DOHH2 (cell line): ENCODE data around the gene ADD3.

Source experiments
- H3F3A ChIP-seq: fragments of 200-600 bp; sonication (generic), shearing (Covaris generic); 2 replicates; pipeline ENCODE4 v1.6.0; 2016; ENCODE audit warnings: antibody characterized with exemption, mild to moderate bottlenecking; ENCODE audit not compliant: control insufficient read depth, insufficient read depth
- H3K27ac ChIP-seq: fragments of 200-600 bp; sonication (generic); 2 replicates; pipeline ENCODE4 v1.5.1; 2014; ENCODE audit warnings: low read depth, mild to moderate bottlenecking, low read length, moderate library complexity
- H3K27me3 ChIP-seq: fragments of 200-600 bp; sonication (generic); 2 replicates; pipeline ENCODE4 v1.6.1; 2014; ENCODE audit warnings: mild to moderate bottlenecking, low read length, mixed read lengths; ENCODE audit not compliant: control insufficient read depth
- H3K36me3 ChIP-seq: fragments of 200-600 bp; sonication (generic); 2 replicates; pipeline ENCODE4 v1.6.1; 2014; ENCODE audit warnings: mild to moderate bottlenecking, low read length, moderate library complexity, mixed read lengths; ENCODE audit not compliant: control insufficient read depth
- H3K4me1 ChIP-seq: fragments of 200-600 bp; sonication (generic); 2 replicates; pipeline ENCODE4 v1.6.1; 2014; ENCODE audit warnings: mild to moderate bottlenecking, low read length, mixed read lengths; ENCODE audit not compliant: control insufficient read depth
- H3K4me2 ChIP-seq: fragments of 200-600 bp; sonication (generic); 2 replicates; pipeline ENCODE4 v1.6.0; 2014; ENCODE audit warnings: mild to moderate bottlenecking, low read length, moderate library complexity
- H3K4me3 ChIP-seq: fragments of 200-600 bp; sonication (generic); 2 replicates; pipeline ENCODE4 v1.5.1; 2014; ENCODE audit warnings: mild to moderate bottlenecking, low read length, mixed read lengths
- H3K79me2 ChIP-seq: fragments of 200-600 bp; sonication (generic); 2 replicates; pipeline ENCODE4 v1.6.1; 2014; ENCODE audit warnings: mild to moderate bottlenecking, low read length, mixed read lengths; ENCODE audit not compliant: control insufficient read depth
- H3K9me2 ChIP-seq: fragments of 200-600 bp; sonication (generic); replicated peaks from 2 replicates; pipeline ENCODE4 v1.6.1; 2014; ENCODE audit warnings: mild to moderate bottlenecking, low read length, mixed read lengths; ENCODE audit not compliant: control insufficient read depth
- H3K9me3 ChIP-seq: fragments of 200-600 bp; sonication (generic); 2 replicates; pipeline ENCODE4 v1.6.1; 2014; ENCODE audit warnings: antibody characterized with exemption, low read length, mixed read lengths; ENCODE audit not compliant: control insufficient read depth, insufficient read depth
- H4K20me1 ChIP-seq: fragments of 200-600 bp; sonication (generic); 2 replicates; pipeline ENCODE4 v1.6.0; 2014; ENCODE audit warnings: low read depth, mild to moderate bottlenecking, antibody characterized with exemption, low read length, moderate library complexity; ENCODE audit not compliant: control insufficient read depth, insufficient read depth
- CTCF ChIP-seq: fragments of 200-600 bp; sonication (generic); IDR thresholded peaks from one replicate; pipeline ENCODE4 v1.5.1; 2014; ENCODE audit warnings: antibody characterized with exemption, mild to moderate bottlenecking, low read depth, low read length; ENCODE audit not compliant: poor library complexity, severe bottlenecking
- EZH2phosphoT487 ChIP-seq: fragments of 200-600 bp; sonication (generic); IDR thresholded peaks from 2 replicates; pipeline ENCODE4 v1.6.1; 2017; ENCODE audit warnings: borderline replicate concordance, mild to moderate bottlenecking, antibody characterized with exemption, low read length, moderate library complexity, mixed read lengths

ADD3 gene

GRCh38 chr10:110010486-110011378, 2.9 kb downstream of the ADD3 start:
- Histone ChIP-seq H3K9me2 (no peaks in the 10 kb centered on the region), H3K27me3 (no peaks in the 10 kb centered on the region; the same call in 1 of the 2 replicates), H3K36me3 (peaks cover 3% of the 10 kb centered on the region; the same call in 1 of the 2 replicates), H4K20me1 (peaks cover 7% of the 10 kb centered on the region; the same call in 1 of the 2 replicates), H3K4me3 (peak overlapping the region; percentile 90), H3F3A (peaks cover 8% of the 10 kb centered on the region), H3K4me1 (peaks cover 64% of the 10 kb centered on the region), H3K79me2 (peaks cover 72% of the 10 kb centered on the region), H3K27ac (no peak overlapping the region), H3K9me3 (no peaks in the 10 kb centered on the region), H3K4me2 (peak overlapping the region; percentile 87)
- no peak for TF ChIP-seq EZH2phosphoT487

GRCh38 chr10:110011681-110012080, 3.9 kb downstream of the ADD3 start:
- Histone ChIP-seq H4K20me1 (peaks cover 7% of the 10 kb centered on the region; the same call in 1 of the 2 replicates), H3K4me1 (peaks cover 65% of the 10 kb centered on the region), H3K4me3 (no peak overlapping the region), H3K27ac (no peak overlapping the region), H3K79me2 (peaks cover 81% of the 10 kb centered on the region), H3K4me2 (no peak overlapping the region), H3K36me3 (peaks cover 3% of the 10 kb centered on the region; the same call in 1 of the 2 replicates), H3F3A (no peaks in the 10 kb centered on the region), H3K27me3 (no peaks in the 10 kb centered on the region; the same call in 1 of the 2 replicates), H3K9me3 (no peaks in the 10 kb centered on the region), H3K9me2 (no peaks in the 10 kb centered on the region)
- TF ChIP-seq EZH2phosphoT487 = no peak
- no peak for TF ChIP-seq CTCF

GRCh38 chr10:110013630-110014293, 6.0 kb downstream of the ADD3 start:
- Histone ChIP-seq H3K4me1 (peaks cover 61% of the 10 kb centered on the region), H3K36me3 (no peaks in the 10 kb centered on the region), H3K4me2 (peak overlapping the region; percentile 12), H3K79me2 (peaks cover 99% of the 10 kb centered on the region), H3K9me3 (no peaks in the 10 kb centered on the region), H3K27me3 (no peaks in the 10 kb centered on the region), H3K9me2 (no peaks in the 10 kb centered on the region), H3K4me3 (no peak overlapping the region), H3F3A (no peaks in the 10 kb centered on the region), H3K27ac (no peak overlapping the region), H4K20me1 (peaks cover 7% of the 10 kb centered on the region; the same call in 1 of the 2 replicates)
- TF ChIP-seq CTCF = no peak
- no peak for TF ChIP-seq EZH2phosphoT487

- Histone ChIP-seq H3K27ac (no peak overlapping the region), H3K79me2 (peaks cover 96% of the 10 kb centered on the region), H4K20me1 (no peaks in the 10 kb centered on the region), H3K9me3 (no peaks in the 10 kb centered on the region), H3K36me3 (no peaks in the 10 kb centered on the region), H3F3A (no peaks in the 10 kb centered on the region), H3K9me2 (no peaks in the 10 kb centered on the region), H3K27me3 (no peaks in the 10 kb centered on the region), H3K4me3 (no peak overlapping the region), H3K4me2 (no peak overlapping the region), H3K4me1 (peaks cover 41% of the 10 kb centered on the region)
- TF ChIP-seq EZH2phosphoT487 (no peak), CTCF (peak; percentile 32)
Observed at GRCh38 chr10:110016039-110016438, 8.3 kb downstream of the ADD3 start.
